GM19351 (cell line): Measurements from ENCODE around the gene TSNAX.
A peak's percentile ranks its signal among the peaks of the same experiment; 100 is the strongest.

Experiments used
- ATAC-seq: cut with Tn5 transposase; IDR thresholded peaks from one replicate; pipeline ENCODE4 v1.9.1; 2021; ENCODE audit warnings: mild to moderate bottlenecking, moderate library complexity; ENCODE audit not compliant: unreplicated experiment

TSNAX gene

GRCh38 chr1:231518485-231519034 lies 9.9 kb upstream of the TSNAX start:
- ATAC-seq, result no peak

GRCh38 chr1:231519166-231519565 lies 9.3 kb upstream of the TSNAX start:
- ATAC-seq, result no peak

GRCh38 chr1:231522038-231522437 lies 6.4 kb upstream of the TSNAX start:
- no peak for ATAC-seq

- ATAC-seq, result no peak
Measured at GRCh38 chr1:231522931-231523642, 5.4 kb upstream of the TSNAX start.

- ATAC-seq, result no peak
Measured at GRCh38 chr1:231523816-231524215, 4.7 kb upstream of the TSNAX start.

GRCh38 chr1:231526536-231526935 lies 1.9 kb upstream of the TSNAX start:
- no peak for ATAC-seq

- ATAC-seq, result peak; percentile 22
Measured at GRCh38 chr1:231527586-231528171, 790 bp upstream of the TSNAX start.

- no peak for ATAC-seq
Measured at GRCh38 chr1:231533240-231533639, 4.8 kb downstream of the TSNAX start.

GRCh38 chr1:231534703-231535159 lies 6.3 kb downstream of the TSNAX start:
- no peak for ATAC-seq

- no peak for ATAC-seq
Measured at GRCh38 chr1:231536099-231536498, 7.6 kb downstream of the TSNAX start.

GRCh38 chr1:231540847-231541246 lies 12.4 kb downstream of the TSNAX start:
- no peak for ATAC-seq

GRCh38 chr1:231541842-231542241 lies 13.4 kb downstream of the TSNAX start:
- no peak for ATAC-seq

- no peak for ATAC-seq
Measured at GRCh38 chr1:231544943-231545592, 16.6 kb downstream of the TSNAX start.

- ATAC-seq, result no peak
Measured at GRCh38 chr1:231546693-231547092, 18.2 kb downstream of the TSNAX start.

GRCh38 chr1:231549733-231550447 lies 21.4 kb downstream of the TSNAX start:
- no peak for ATAC-seq

GRCh38 chr1:231550448-231550781 lies 21.9 kb downstream of the TSNAX start:
- ATAC-seq, result peak; percentile 71

- ATAC-seq, result no peak
Measured at GRCh38 chr1:231553320-231553719, 24.9 kb downstream of the TSNAX start.

GRCh38 chr1:231554969-231555368 lies 26.5 kb downstream of the TSNAX start:
- ATAC-seq, result no peak

GRCh38 chr1:231557411-231557810 lies 28.9 kb downstream of the TSNAX start:
- no peak for ATAC-seq

- ATAC-seq, result no peak
Measured at GRCh38 chr1:231557898-231558707, 29.6 kb downstream of the TSNAX start.
